Hepatocyte (in vitro differentiated cells): ENCODE data around the gene NCOA3. TPM values are rescaled to one million over a fixed set of nuclear protein-coding genes. Genes with fewer than 3 reads are reported as not detected.

Experiments
- DNase-seq: peaks from one replicate; pipeline ENCODE4 v3.0.0-alpha.2; 2016; ENCODE audit warnings: low spot score
- H2AFZ ChIP-seq: fragments of 200-600 bp; sonication (generic); 2 replicates; pipeline ENCODE4 v1.6.0; 2016; ENCODE audit warnings: antibody characterized with exemption, mild to moderate bottlenecking
- H3K27ac ChIP-seq: fragments of 200-600 bp; sonication (generic); 2 replicates; pipeline ENCODE4 v1.5.1; 2016; ENCODE audit warnings: mild to moderate bottlenecking
- H3K27me3 ChIP-seq: fragments of 200-600 bp; sonication (generic); 2 replicates; pipeline ENCODE4 v1.6.1; 2016
- H3K36me3 ChIP-seq: fragments of 200-600 bp; sonication (generic); replicated peaks from 2 replicates; pipeline ENCODE4 v1.5.1; 2016; ENCODE audit warnings: low read depth; ENCODE audit not compliant: insufficient read depth
- H3K4me1 ChIP-seq: fragments of 200-600 bp; sonication (generic); 2 replicates; pipeline ENCODE4 v1.5.1; 2016; ENCODE audit warnings: mild to moderate bottlenecking, moderate library complexity; ENCODE audit not compliant: insufficient read depth
- H3K4me2 ChIP-seq: fragments of 200-600 bp; sonication (generic); 2 replicates; pipeline ENCODE4 v1.6.0; 2016
- H3K4me3 ChIP-seq: fragments of 200-600 bp; sonication (generic); 2 replicates; pipeline ENCODE4 v1.5.1; 2016; ENCODE audit warnings: mild to moderate bottlenecking
- H3K79me2 ChIP-seq: fragments of 200-600 bp; sonication (generic); 2 replicates; pipeline ENCODE4 v1.6.0; 2017; ENCODE audit warnings: mild to moderate bottlenecking
- H3K9me2 ChIP-seq: fragments of 200-600 bp; sonication (generic); replicated peaks from 2 replicates; pipeline ENCODE4 v1.6.0; 2017; ENCODE audit warnings: mild to moderate bottlenecking; ENCODE audit not compliant: insufficient read depth
- H3K9me3 ChIP-seq: fragments of 200-600 bp; sonication (generic); 2 replicates; pipeline ENCODE4 v1.5.1; 2016; ENCODE audit warnings: low read depth, mild to moderate bottlenecking
- H4K20me1 ChIP-seq: fragments of 200-600 bp; sonication (generic); 2 replicates; pipeline ENCODE4 v1.6.0; 2016; ENCODE audit warnings: mild to moderate bottlenecking; ENCODE audit not compliant: insufficient read depth, poor library complexity, severe bottlenecking
- CTCF ChIP-seq: fragments of 200-600 bp; sonication (generic); IDR thresholded peaks from 2 replicates; pipeline ENCODE4 v1.5.1; 2016; ENCODE audit warnings: antibody characterized with exemption, mild to moderate bottlenecking; ENCODE audit not compliant: poor library complexity
- EZH2 ChIP-seq: fragments of 200-600 bp; sonication (generic); IDR thresholded peaks from 2 replicates; pipeline ENCODE4 v1.6.1; 2016; ENCODE audit warnings: antibody characterized with exemption, mild to moderate bottlenecking, borderline replicate concordance
- EZH2phosphoT487 ChIP-seq: fragments of 200-600 bp; sonication (generic); IDR thresholded peaks from one replicate; pipeline ENCODE4 v1.6.1; 2018; ENCODE audit warnings: antibody characterized with exemption, mild to moderate bottlenecking, low read depth, moderate library complexity; ENCODE audit not compliant: unreplicated experiment, severe bottlenecking
- WGBS: methylation state at CpG from one replicate; pipeline ENCODE4 v1.1.6; 2016; ENCODE audit warnings: low lambda C conversion rate; ENCODE audit errors: missing lambda C conversion rate; 5-methylcytosine and 5-hydroxymethylcytosine counted together
- polyA plus RNA-seq: library from polyadenylated mRNA; unstranded; fragments of >200 nt; fragmentation: Nextera tagmentation; extraction: Ambion mirVana; gene quantifications from 2 replicates; pipeline ENCODE4 v1.2.1, GENCODE V29; 2016
- total RNA-seq: library from RNA; depleted of rRNA; stranded (reverse); fragments of >200 nt; gene quantifications from 2 replicates; pipeline ENCODE4 v1.2.3, GENCODE V29; 2014

NCOA3 gene
- total and polyA plus RNA-seq, 2 experiments from 2014 or later, result 12.7 to 28.6 TPM

GRCh38 chr20:47664068-47664437 is 162.4 kb downstream of the NCOA3 start:
- H3K9me3 ChIP-seq, result no peaks in the 10 kb centered on the region
- no peak for TF ChIP-seq EZH2
- no peak for TF ChIP-seq CTCF
- no peak for TF ChIP-seq EZH2phosphoT487
- no peak overlapping the region for H2AFZ ChIP-seq
- no peaks in the 10 kb centered on the region for H3K9me2 ChIP-seq
- H3K27ac ChIP-seq, result no peak overlapping the region
- H3K4me3 ChIP-seq, result no peak overlapping the region
- 89% methylated on average over 2 of the region's 2 CpGs for WGBS
- H3K4me2 ChIP-seq, result no peak overlapping the region
- H4K20me1 ChIP-seq, result no peaks in the 10 kb centered on the region
- no peaks in the 10 kb centered on the region for H3K27me3 ChIP-seq
- H3K79me2 ChIP-seq, result no peaks in the 10 kb centered on the region
- DNase-seq, result no peak
- H3K36me3 ChIP-seq, result no peaks in the 10 kb centered on the region
- no peaks in the 10 kb centered on the region for H3K4me1 ChIP-seq

- 97% methylated on average over 12 of the region's 12 CpGs for WGBS
- H3K9me2 ChIP-seq, result no peaks in the 10 kb centered on the region
- H3K79me2 ChIP-seq, result no peaks in the 10 kb centered on the region
- no peak for DNase-seq
- no peak overlapping the region for H3K27ac ChIP-seq
- no peak overlapping the region for H3K4me2 ChIP-seq
- no peaks in the 10 kb centered on the region for H3K27me3 ChIP-seq
- H2AFZ ChIP-seq, result no peak overlapping the region
- H3K4me3 ChIP-seq, result no peak overlapping the region
- no peaks in the 10 kb centered on the region for H4K20me1 ChIP-seq
- H3K36me3 ChIP-seq, result no peaks in the 10 kb centered on the region
- H3K4me1 ChIP-seq, result no peaks in the 10 kb centered on the region
- no peaks in the 10 kb centered on the region for H3K9me3 ChIP-seq
- TF ChIP-seq EZH2phosphoT487, result no peak
- TF ChIP-seq CTCF, result no peak
- no peak for TF ChIP-seq EZH2
Observed at GRCh38 chr20:47664744-47665143, 163.1 kb downstream of the NCOA3 start.

- Histone ChIP-seq H3K4me3 (no peak overlapping the region), H3K9me3 (no peaks in the 10 kb centered on the region), H3K4me1 (no peaks in the 10 kb centered on the region), H4K20me1 (no peaks in the 10 kb centered on the region), H3K79me2 (no peaks in the 10 kb centered on the region), H3K9me2 (no peaks in the 10 kb centered on the region), H3K27ac (no peak overlapping the region), H2AFZ (no peak overlapping the region), H3K27me3 (no peaks in the 10 kb centered on the region), H3K36me3 (no peaks in the 10 kb centered on the region), H3K4me2 (no peak overlapping the region)
- no peak for DNase-seq
- TF ChIP-seq EZH2 (no peak), EZH2phosphoT487 (no peak), CTCF (no peak)
- WGBS, result 78% methylated on average over 26 of the region's 27 CpGs
Observed at GRCh38 chr20:47665221-47665991, 163.7 kb downstream of the NCOA3 start.
